OCI-LY1 (cell line): Measurements from ENCODE around the gene IL36RN.

Experiments
- H2AFZ ChIP-seq: fragments of 200-600 bp; sonication (generic), shearing (Covaris generic); 2 replicates; pipeline ENCODE4 v1.6.0; 2014; ENCODE audit warnings: antibody characterized with exemption, mild to moderate bottlenecking, low read length
- H3F3A ChIP-seq: fragments of 200-600 bp; sonication (generic), shearing (Covaris generic); 2 replicates; pipeline ENCODE4 v1.6.0; 2014; ENCODE audit warnings: mild to moderate bottlenecking, antibody characterized with exemption, low read length, moderate library complexity; ENCODE audit not compliant: insufficient read depth
- H3K27ac ChIP-seq: fragments of 200-600 bp; sonication (generic); 2 replicates; pipeline ENCODE4 v1.5.1; 2014; ENCODE audit warnings: low read length, mixed run types, mild to moderate bottlenecking, low read depth; ENCODE audit not compliant: poor library complexity, severe bottlenecking
- H3K27me3 ChIP-seq: fragments of 200-600 bp; sonication (generic); 2 replicates; pipeline ENCODE4 v1.6.0; 2014; ENCODE audit warnings: antibody characterized with exemption, mild to moderate bottlenecking, low read length, moderate library complexity; ENCODE audit not compliant: insufficient read depth
- H3K36me3 ChIP-seq: fragments of 200-600 bp; sonication (generic); 2 replicates; pipeline ENCODE4 v1.6.1; 2014; ENCODE audit warnings: mild to moderate bottlenecking, antibody characterized with exemption, low read length, moderate library complexity, mixed read lengths; ENCODE audit not compliant: insufficient read depth
- H3K4me1 ChIP-seq: fragments of 200-600 bp; sonication (generic); 2 replicates; pipeline ENCODE4 v1.5.1; 2014; ENCODE audit warnings: mild to moderate bottlenecking, low read length, moderate library complexity; ENCODE audit not compliant: insufficient read depth, severe bottlenecking
- H3K4me2 ChIP-seq: fragments of 200-600 bp; sonication (generic), shearing (Covaris generic); 2 replicates; pipeline ENCODE4 v1.6.1; 2014; ENCODE audit warnings: low read length
- H3K4me3 ChIP-seq: fragments of 200-600 bp; sonication (generic); 2 replicates; pipeline ENCODE4 v1.5.1; 2014; ENCODE audit warnings: low read length, low read depth, mild to moderate bottlenecking, mixed read lengths; ENCODE audit not compliant: poor library complexity, severe bottlenecking
- H3K79me2 ChIP-seq: fragments of 200-600 bp; shearing (Covaris generic); 2 replicates; pipeline ENCODE4 v1.6.1; 2016; ENCODE audit warnings: mixed run types, low read length, mixed read lengths; ENCODE audit not compliant: insufficient read depth
- H3K9ac ChIP-seq: fragments of 200-600 bp; sonication (generic), shearing (Covaris generic); 2 replicates; pipeline ENCODE4 v1.6.1; 2014; ENCODE audit warnings: mild to moderate bottlenecking, low read length, mixed read lengths
- H3K9me2 ChIP-seq: fragments of 200-600 bp; sonication (generic), shearing (Covaris generic); 2 replicates; pipeline ENCODE4 v1.6.1; 2014; ENCODE audit warnings: low read depth, mild to moderate bottlenecking, low read length, mixed read lengths
- H3K9me3 ChIP-seq: fragments of 200-600 bp; shearing (Covaris generic); 2 replicates; pipeline ENCODE4 v1.6.1; 2014; ENCODE audit warnings: low read length, mixed read lengths
- H4K20me1 ChIP-seq: fragments of 200-600 bp; sonication (generic), shearing (Covaris generic); 2 replicates; pipeline ENCODE4 v1.6.0; 2016; ENCODE audit warnings: mild to moderate bottlenecking, low read length; ENCODE audit not compliant: insufficient read depth
- CTCF ChIP-seq: fragments of 200-600 bp; sonication (generic), shearing (Covaris generic); IDR thresholded peaks from 2 replicates; pipeline ENCODE4 v1.5.1; 2017; ENCODE audit warnings: mild to moderate bottlenecking, antibody characterized with exemption, low read length, moderate library complexity, mixed read lengths
- EZH2 ChIP-seq: fragments of 200-600 bp; sonication (generic), shearing (Covaris generic); IDR thresholded peaks from 2 replicates; pipeline ENCODE4 v1.8.0; 2017; ENCODE audit warnings: borderline replicate concordance, mixed run types, mild to moderate bottlenecking, antibody characterized with exemption, low read length, moderate library complexity, mixed read lengths

The IL36RN gene

GRCh38 chr2:113014067-113014466 is 44.9 kb upstream of the IL36RN start:
- H3K27ac ChIP-seq: no peak overlapping the region
- H3K9me2 ChIP-seq: no peaks in the 10 kb centered on the region
- no peaks in the 10 kb centered on the region for H3K79me2 ChIP-seq
- H3K36me3 ChIP-seq: no peaks in the 10 kb centered on the region
- no peak overlapping the region for H3K4me2 ChIP-seq
- no peak overlapping the region for H3K9ac ChIP-seq
- no peak overlapping the region for H2AFZ ChIP-seq
- H3K4me1 ChIP-seq: no peaks in the 10 kb centered on the region
- H3K4me3 ChIP-seq: no peak overlapping the region
- no peaks in the 10 kb centered on the region for H4K20me1 ChIP-seq
- H3K9me3 ChIP-seq: no peaks in the 10 kb centered on the region
- H3K27me3 ChIP-seq: no peaks in the 10 kb centered on the region
- no peaks in the 10 kb centered on the region for H3F3A ChIP-seq
- TF ChIP-seq EZH2 (no peak), CTCF (no peak)

- no peaks in the 10 kb centered on the region for H3F3A ChIP-seq
- no peak overlapping the region for H2AFZ ChIP-seq
- no peaks in the 10 kb centered on the region for H3K4me1 ChIP-seq
- no peaks in the 10 kb centered on the region for H3K79me2 ChIP-seq
- no peak overlapping the region for H3K27ac ChIP-seq
- no peaks in the 10 kb centered on the region for H4K20me1 ChIP-seq
- H3K9ac ChIP-seq: no peak overlapping the region
- no peak for TF ChIP-seq EZH2
- TF ChIP-seq CTCF: no peak
- H3K27me3 ChIP-seq: no peaks in the 10 kb centered on the region
- no peaks in the 10 kb centered on the region for H3K36me3 ChIP-seq
- H3K9me2 ChIP-seq: no peaks in the 10 kb centered on the region
- no peaks in the 10 kb centered on the region for H3K9me3 ChIP-seq
- no peak overlapping the region for H3K4me2 ChIP-seq
- no peak overlapping the region for H3K4me3 ChIP-seq
These were observed 44.0 kb upstream of the IL36RN start for GRCh38 chr2:113015042-113015441.

GRCh38 chr2:113015655-113016054 is 43.3 kb upstream of the IL36RN start:
- Histone ChIP-seq H3K36me3 (no peaks in the 10 kb centered on the region), H3K9me3 (no peaks in the 10 kb centered on the region), H3K4me1 (no peaks in the 10 kb centered on the region), H4K20me1 (no peaks in the 10 kb centered on the region), H3K79me2 (no peaks in the 10 kb centered on the region), H3K27ac (no peak overlapping the region), H3K9me2 (no peaks in the 10 kb centered on the region), H2AFZ (no peak overlapping the region), H3K27me3 (no peaks in the 10 kb centered on the region), H3F3A (no peaks in the 10 kb centered on the region), H3K4me3 (no peak overlapping the region), H3K4me2 (no peak overlapping the region), H3K9ac (no peak overlapping the region)
- TF ChIP-seq CTCF: no peak
- no peak for TF ChIP-seq EZH2
